GM12878 (cell line): ENCODE measurements around the gene NOVA2. TPM values are rescaled to one million over a fixed set of nuclear protein-coding genes. Genes with fewer than 3 reads are reported as not detected.
A peak's percentile ranks its signal among the peaks of the same experiment; 100 is the strongest.

ENCODE experiments used
- ATAC-seq: fragments of 200-7000 bp; cut with Tn5 transposase; 3 replicates; pipeline ENCODE4 v1.9.1; 2020; ENCODE audit warnings: mild to moderate bottlenecking, moderate library complexity
- BruUV-seq: library from RNA; stranded (reverse); fragments of 400-500 nt; replicated peaks from 2 replicates; lab custom pipeline; 2021; lab: Mats Ljungman, UMichigan
- CTCF ChIA-PET: fragments of 300-600 bp; sonication (Branson Sonifier 250); formaldehyde crosslinking; extraction: SDS; loops from one replicate; lab custom pipeline; 2021; ENCODE audit warnings: inconsistent platforms; lab: Yijun Ruan, JAX
- POLR2A ChIA-PET: fragments of 350-600 bp; formaldehyde crosslinking; extraction: SDS; loops from one replicate; lab custom pipeline; 2021; ENCODE audit warnings: inconsistent platforms; lab: Charles Lee
- RAD21 ChIA-PET: fragments of 300-600 bp; sonication (Branson Sonifier 250); formaldehyde crosslinking; loops from one replicate; lab custom pipeline; 2023; ENCODE audit warnings: antibody characterized with exemption; ENCODE audit not compliant: unreplicated experiment; lab: Charles Lee
- SMC1A ChIA-PET: fragments of 300-600 bp; sonication (Branson Sonifier 250); formaldehyde crosslinking; loops from one replicate; lab custom pipeline; 2023; ENCODE audit not compliant: unreplicated experiment, uncharacterized antibody; lab: Charles Lee
- DNase-seq: peaks from one replicate; pipeline ENCODE4 v3.0.0-alpha.2; 2011; ENCODE audit warnings: low read depth, low spot score
- FAIRE-seq: peaks from 3 replicates; lab custom pipeline; 2011; peaks lifted over from hg19 to GRCh38; lab: Jason Lieb, UNC
- H2AFZ ChIP-seq: 2 replicates; pipeline ENCODE4 v1.6.0; 2011; ENCODE audit warnings: low read depth, low read length, control low read depth; ENCODE audit not compliant: control insufficient read depth
- H3K27ac ChIP-seq: 2 replicates; pipeline ENCODE4 v1.5.1; 2011; ENCODE audit warnings: control low read depth; ENCODE audit not compliant: control insufficient read depth, insufficient read depth
- H3K27me3 ChIP-seq, 2 experiments: replicated peaks in 1 of 2; 2 replicates each; pipeline versions ENCODE4 v1.6.0 to v1.6.1; 2011; ENCODE audit warnings: low read length in 1 of 2; ENCODE audit not compliant: control insufficient read depth in 2 of 2, insufficient read depth in 2 of 2
- H3K36me3 ChIP-seq, 2 experiments: 2 replicates each; pipeline ENCODE4 v1.5.1; 2011; ENCODE audit warnings: low read length in 1 of 2; ENCODE audit not compliant: control insufficient read depth in 2 of 2, insufficient read depth in 2 of 2
- H3K4me1 ChIP-seq: 2 replicates; pipeline ENCODE4 v1.6.1; 2011; ENCODE audit warnings: mild to moderate bottlenecking, low read length, moderate library complexity, mixed read lengths; ENCODE audit not compliant: control insufficient read depth, insufficient read depth
- H3K4me2 ChIP-seq: 2 replicates; pipeline ENCODE4 v1.6.0; 2011; ENCODE audit warnings: control low read depth; ENCODE audit not compliant: control insufficient read depth, insufficient read depth
- H3K4me3 ChIP-seq: fragments of 200-600 bp; sonication (generic); 2 replicates; pipeline ENCODE4 v1.5.1; 2016
- H3K79me2 ChIP-seq: 2 replicates; pipeline ENCODE4 v1.6.0; 2011; ENCODE audit warnings: low read length; ENCODE audit not compliant: control insufficient read depth, insufficient read depth
- H3K9ac ChIP-seq: 2 replicates; pipeline ENCODE4 v1.8.0; 2011; ENCODE audit warnings: low read length, control low read depth, mixed read lengths; ENCODE audit not compliant: control insufficient read depth, insufficient read depth
- H3K9me3 ChIP-seq: replicated peaks from 3 replicates; pipeline ENCODE4 v1.5.1; 2011; ENCODE audit warnings: mild to moderate bottlenecking, low read length; ENCODE audit not compliant: control insufficient read depth, insufficient read depth
- H4K20me1 ChIP-seq: 2 replicates; pipeline ENCODE4 v1.6.0; 2011; ENCODE audit not compliant: control insufficient read depth, insufficient read depth
- ASH2L ChIP-seq: fragments of 300-600, 200-600 bp; sonication (generic); IDR thresholded peaks from 2 replicates; pipeline ENCODE4 v1.6.1; 2017; ENCODE audit warnings: low read depth, mild to moderate bottlenecking, borderline replicate concordance
- BCL3 ChIP-seq: IDR thresholded peaks from 2 replicates; pipeline ENCODE4 v1.6.1; 2011; ENCODE audit warnings: borderline replicate concordance, low read depth, mild to moderate bottlenecking, moderate library complexity, low read length; ENCODE audit not compliant: insufficient read depth, poor library complexity, severe bottlenecking
- GATAD2B ChIP-seq: fragments of 450-650 bp; conservative IDR thresholded peaks from 2 replicates; pipeline ENCODE4 v1.6.1; 2017; ENCODE audit warnings: low read depth, mild to moderate bottlenecking, moderate library complexity
- JUNB ChIP-seq: IDR thresholded peaks from 2 replicates; pipeline ENCODE4 v1.6.1; 2016; ENCODE audit warnings: antibody characterized with exemption, mild to moderate bottlenecking
- LARP7 ChIP-seq: fragments of 450-650 bp; IDR thresholded peaks from 2 replicates; pipeline ENCODE4 v1.6.1; 2017; ENCODE audit warnings: mild to moderate bottlenecking
- NR2F1 ChIP-seq: fragments of 450-650 bp; conservative IDR thresholded peaks from 2 replicates; pipeline ENCODE4 v1.6.1; 2017; ENCODE audit warnings: mild to moderate bottlenecking
- POLR2A ChIP-seq: IDR thresholded peaks from 2 replicates; pipeline ENCODE4 v1.6.1; 2011; ENCODE audit warnings: low read depth, mild to moderate bottlenecking, low read length
- SPI1 ChIP-seq: IDR thresholded peaks from 2 replicates; pipeline ENCODE4 v1.6.1; 2011; ENCODE audit warnings: low read depth, mild to moderate bottlenecking, low read length, moderate library complexity, borderline replicate concordance; ENCODE audit not compliant: insufficient read depth
- ZZZ3 ChIP-seq: IDR thresholded peaks from 2 replicates; pipeline ENCODE4 v1.6.1; 2011; ENCODE audit warnings: low read depth; ENCODE audit not compliant: control insufficient read depth, insufficient read length
- WGBS: methylation state at CpG from one replicate; pipeline ENCODE4 v1.1.6; 2016; ENCODE audit warnings: low lambda C conversion rate; ENCODE audit not compliant: insufficient replicate concordance, insufficient coverage; ENCODE audit errors: missing lambda C conversion rate; 5-methylcytosine and 5-hydroxymethylcytosine counted together
- in situ Hi-C: fragments of 300-500 bp; cut with MboI; formaldehyde crosslinking; loops from 9 replicates; pipeline ENCODE4 v1.14.3; 2018; ENCODE audit warnings: mixed read lengths
- intact Hi-C: fragments of 100-400 bp; cut with micrococcal nuclease; formaldehyde crosslinking; loops from one replicate; pipeline ENCODE4 v1.14.2; 2022; ENCODE audit not compliant: unreplicated experiment
- polyA plus RNA-seq, 11 experiments: library from polyadenylated mRNA; depleted of rRNA in 4 of 11; unstranded in 6 of 11; stranded (reverse) in 5 of 11; fragments of >200 nt; fragmentation: Nextera tagmentation in 4 of 11; fragmentation: Illumina TruSeq in 1 of 11; extraction: Ambion mirVana in 4 of 11; extraction: Trizol in 1 of 11; gene quantifications; 1 replicate in 1 of 11; 2 replicates in 10 of 11; pipeline versions ENCODE4 v1.2.1 to v1.2.3, GENCODE V29; 2011 to 2016; ENCODE audit warnings: inconsistent platforms in 2 of 11, missing spikeins in 2 of 11, low read depth in 1 of 11
- total RNA-seq, 4 experiments: library from RNA; depleted of rRNA in 3 of 4; stranded (reverse); fragments of >200 nt in 3 of 4; fragmentation: Illumina TruSeq in 1 of 4; extraction: Trizol in 1 of 4; gene quantifications; 2 replicates each; pipeline versions ENCODE4 v1.2.1 to v1.2.3, GENCODE V29; 2013 to 2021
- TF ChIP-seq, protein P1 (sequence below): fragments of 450-650 bp; IDR thresholded peaks from 2 replicates; pipeline ENCODE4 v1.6.1; 2017; ENCODE audit warnings: antibody characterized with exemption, mild to moderate bottlenecking, moderate library complexity

NOVA2 gene
- total and polyA plus RNA-seq, 10 of the 15 experiments (the other 5 are each of a cell fraction or from before 2014, with no cell fraction given) = under 0.01 to 0.44 (median 0.03) TPM; not detected in 4

DNA sequence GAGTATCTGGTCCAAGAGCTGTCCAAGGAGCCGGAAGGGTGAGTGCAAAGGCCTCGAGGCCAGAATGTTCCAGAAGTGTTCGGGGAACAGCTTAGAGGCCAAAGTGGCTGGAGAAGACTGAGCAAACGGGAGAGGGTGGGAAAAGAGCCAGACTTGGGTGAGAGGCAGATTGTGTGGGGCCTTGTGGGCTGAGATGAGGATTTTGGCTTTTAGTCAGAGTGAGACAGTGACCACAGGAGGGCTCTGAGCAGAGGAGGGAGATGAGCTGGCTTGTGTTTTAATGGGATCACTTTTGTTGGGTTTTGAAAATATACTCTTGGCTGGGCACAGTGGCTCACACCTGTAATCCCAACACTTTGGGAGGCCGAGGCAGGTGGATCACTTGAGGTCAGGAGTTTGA lies 64.7 kb downstream of the NOVA2 start:
- BruUV-seq = no TSS peak
- intact Hi-C loops (no loop called here), in situ Hi-C loops (no loop called here)
- H3K9ac ChIP-seq = no peak overlapping the region
- H3K79me2 ChIP-seq = no peaks in the 10 kb centered on the region
- no peaks in the 10 kb centered on the region for H4K20me1 ChIP-seq
- H2AFZ ChIP-seq = no peak overlapping the region
- ATAC-seq (peak; percentile 51; the same call in 2 of the 3 replicates), DNase-seq (no peak), FAIRE-seq (no peak)
- TF ChIP-seq GATAD2B (no peak), SPI1 (no peak), ASH2L (no peak), LARP7 (no peak), POLR2A (no peak)
- H3K9me3 ChIP-seq = no peaks in the 10 kb centered on the region
- ChIA-PET POLR2A (interaction anchor here (0.6 kb wide), 1 partner anchor 45 kb away, joined by 3 read pairs; no protein-coding TSS in a partner anchor), RAD21 (interaction anchor here (1.7 kb wide), 1 partner anchor 45 kb away, joined by 4 read pairs; the partner anchor contains the start of gene FOXA3), CTCF (no interaction called here), SMC1A (no interaction called here)
- 4% methylated on average over 5 of the region's 5 CpGs for WGBS
- H3K36me3 ChIP-seq = no peaks in the 10 kb centered on the region
- no peak overlapping the region for H3K27ac ChIP-seq
- H3K27me3 ChIP-seq = no peaks in the 10 kb centered on the region
- H3K4me1 ChIP-seq = no peaks in the 10 kb centered on the region
- H3K4me2 ChIP-seq = no peak overlapping the region
- H3K4me3 ChIP-seq = no peak overlapping the region

- FAIRE-seq (no peak), DNase-seq (no peak), ATAC-seq (no peak)
- peaks cover 4% of the 10 kb centered on the region for H3K4me1 ChIP-seq
- ChIA-PET RAD21 (no interaction called here), SMC1A (no interaction called here), CTCF (no interaction called here), POLR2A (no interaction called here)
- H2AFZ ChIP-seq = no peak overlapping the region
- in situ Hi-C loops = no loop called here
- H3K27me3 ChIP-seq = no peaks in the 10 kb centered on the region
- no peak overlapping the region for H3K4me2 ChIP-seq
- 37% methylated on average over 3 of the region's 3 CpGs for WGBS
- H4K20me1 ChIP-seq = no peaks in the 10 kb centered on the region
- H3K9me3 ChIP-seq = no peaks in the 10 kb centered on the region
- H3K27ac ChIP-seq = no peak overlapping the region
- H3K4me3 ChIP-seq = no peak overlapping the region
- H3K9ac ChIP-seq = no peak overlapping the region
- TF ChIP-seq, protein P1, sequence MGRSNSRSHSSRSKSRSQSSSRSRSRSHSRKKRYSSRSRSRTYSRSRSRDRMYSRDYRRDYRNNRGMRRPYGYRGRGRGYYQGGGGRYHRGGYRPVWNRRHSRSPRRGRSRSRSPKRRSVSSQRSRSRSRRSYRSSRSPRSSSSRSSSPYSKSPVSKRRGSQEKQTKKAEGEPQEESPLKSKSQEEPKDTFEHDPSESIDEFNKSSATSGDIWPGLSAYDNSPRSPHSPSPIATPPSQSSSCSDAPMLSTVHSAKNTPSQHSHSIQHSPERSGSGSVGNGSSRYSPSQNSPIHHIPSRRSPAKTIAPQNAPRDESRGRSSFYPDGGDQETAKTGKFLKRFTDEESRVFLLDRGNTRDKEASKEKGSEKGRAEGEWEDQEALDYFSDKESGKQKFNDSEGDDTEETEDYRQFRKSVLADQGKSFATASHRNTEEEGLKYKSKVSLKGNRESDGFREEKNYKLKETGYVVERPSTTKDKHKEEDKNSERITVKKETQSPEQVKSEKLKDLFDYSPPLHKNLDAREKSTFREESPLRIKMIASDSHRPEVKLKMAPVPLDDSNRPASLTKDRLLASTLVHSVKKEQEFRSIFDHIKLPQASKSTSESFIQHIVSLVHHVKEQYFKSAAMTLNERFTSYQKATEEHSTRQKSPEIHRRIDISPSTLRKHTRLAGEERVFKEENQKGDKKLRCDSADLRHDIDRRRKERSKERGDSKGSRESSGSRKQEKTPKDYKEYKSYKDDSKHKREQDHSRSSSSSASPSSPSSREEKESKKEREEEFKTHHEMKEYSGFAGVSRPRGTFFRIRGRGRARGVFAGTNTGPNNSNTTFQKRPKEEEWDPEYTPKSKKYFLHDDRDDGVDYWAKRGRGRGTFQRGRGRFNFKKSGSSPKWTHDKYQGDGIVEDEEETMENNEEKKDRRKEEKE = no peak
- TF ChIP-seq BCL3 = no peak
- TF ChIP-seq ZZZ3 = no peak
- TF ChIP-seq JUNB = no peak
- TF ChIP-seq NR2F1 = no peak
- intact Hi-C loops = no loop called here
- peaks cover 6% of the 10 kb centered on the region for H3K79me2 ChIP-seq
- no peaks in the 10 kb centered on the region for H3K36me3 ChIP-seq
- no TSS peak for BruUV-seq
These were observed 67.4 kb downstream of the NOVA2 start for GRCh38 chr19:45906221-45906620.
